H7 (cell line): Measurements from ENCODE around the gene ADCY10. TPM values are rescaled to one million over a fixed set of nuclear protein-coding genes. Genes with fewer than 3 reads are reported as not detected.
A peak's percentile ranks its signal among the peaks of the same experiment; 100 is the strongest.

Experiments
- DNase-seq: peaks from one replicate; pipeline ENCODE4 v3.0.0; 2012
- H3K27me3 ChIP-seq: 2 replicates; pipeline ENCODE4 v1.6.0; 2011; ENCODE audit warnings: mild to moderate bottlenecking, low read length; ENCODE audit not compliant: control insufficient read depth, insufficient read depth
- H3K36me3 ChIP-seq: replicated peaks from 2 replicates; pipeline ENCODE4 v1.5.1; 2011; ENCODE audit warnings: low read length; ENCODE audit not compliant: control insufficient read depth, insufficient read depth
- H3K4me3 ChIP-seq: 2 replicates; pipeline ENCODE4 v1.5.1; 2011; ENCODE audit warnings: low read depth, mild to moderate bottlenecking, control low read depth, low read length, moderate library complexity; ENCODE audit not compliant: insufficient read depth
- total RNA-seq: library from RNA; depleted of rRNA; stranded (reverse); fragments of >200 nt; shearing (Covaris generic); gene quantifications from 2 replicates; pipeline ENCODE4 v1.2.3, GENCODE V29; 2014; rRNA removed

Gene ADCY10
- total RNA-seq = 0.24 and 0.67 TPM in 2 replicates

- no peak for DNase-seq
- Histone ChIP-seq H3K27me3 (no peaks in the 10 kb centered on the region), H3K36me3 (no peaks in the 10 kb centered on the region), H3K4me3 (no peak within 1 kb of the TSS)
Observed at GRCh38 chr1:167913895-167914496, at the start of gene ADCY10. Gene ADCY10, minus strand, starts transcription at chr1:167914134. Its CDS starts 8,994 bp downstream, at chr1:167905140.

- H3K4me3 ChIP-seq = no peak overlapping the region
- H3K36me3 ChIP-seq = no peaks in the 10 kb centered on the region; the same call in none of the 2 replicates
- no peak for DNase-seq
- no peaks in the 10 kb centered on the region for H3K27me3 ChIP-seq
Observed at GRCh38 chr1:167957710-167958109, 43.8 kb upstream of the ADCY10 start.

- Histone ChIP-seq H3K27me3 (no peaks in the 10 kb centered on the region), H3K4me3 (no peak overlapping the region), H3K36me3 (no peaks in the 10 kb centered on the region; the same call in none of the 2 replicates)
- DNase-seq = no peak
Observed at GRCh38 chr1:167955915-167956314, 42.0 kb upstream of the ADCY10 start.

GRCh38 chr1:167950569-167950968 lies 36.6 kb upstream of the ADCY10 start:
- DNase-seq = no peak
- Histone ChIP-seq H3K27me3 (no peaks in the 10 kb centered on the region), H3K36me3 (no peaks in the 10 kb centered on the region; the same call in none of the 2 replicates), H3K4me3 (no peak overlapping the region)

GRCh38 chr1:167949785-167950184 lies 35.9 kb upstream of the ADCY10 start:
- Histone ChIP-seq H3K27me3 (no peaks in the 10 kb centered on the region), H3K36me3 (no peaks in the 10 kb centered on the region; the same call in none of the 2 replicates), H3K4me3 (no peak overlapping the region)
- no peak for DNase-seq

- DNase-seq = no peak
- H3K4me3 ChIP-seq = no peak overlapping the region
- no peaks in the 10 kb centered on the region; the same call in 1 of the 2 replicates for H3K36me3 ChIP-seq
- H3K27me3 ChIP-seq = no peaks in the 10 kb centered on the region
Observed at GRCh38 chr1:167947733-167948132, 33.8 kb upstream of the ADCY10 start.

- no peak for DNase-seq
- Histone ChIP-seq H3K27me3 (no peaks in the 10 kb centered on the region), H3K4me3 (no peak overlapping the region), H3K36me3 (no peaks in the 10 kb centered on the region)
Observed at GRCh38 chr1:167943541-167943940, 29.6 kb upstream of the ADCY10 start.

- DNase-seq = no peak
- Histone ChIP-seq H3K4me3 (no peak overlapping the region), H3K36me3 (no peaks in the 10 kb centered on the region), H3K27me3 (no peaks in the 10 kb centered on the region)
Observed at GRCh38 chr1:167940264-167940663, 26.3 kb upstream of the ADCY10 start.

GRCh38 chr1:167938080-167938636 lies 24.2 kb upstream of the ADCY10 start:
- no peak for DNase-seq
- Histone ChIP-seq H3K4me3 (peak overlapping the region; percentile 96), H3K27me3 (no peaks in the 10 kb centered on the region), H3K36me3 (no peaks in the 10 kb centered on the region)

GRCh38 chr1:167937709-167938010 lies 23.7 kb upstream of the ADCY10 start:
- no peaks in the 10 kb centered on the region for H3K36me3 ChIP-seq
- no peak for DNase-seq
- H3K4me3 ChIP-seq = peak overlapping the region; percentile 96
- H3K27me3 ChIP-seq = no peaks in the 10 kb centered on the region

- Histone ChIP-seq H3K4me3 (peak within 1 kb of the TSS; percentile 96), H3K27me3 (no peaks in the 10 kb centered on the region), H3K36me3 (no peaks in the 10 kb centered on the region)
- DNase-seq = peak; percentile 80
Observed at GRCh38 chr1:167936930-167937708, 23.2 kb upstream of the ADCY10 start, which contains the start of gene MPC2. Gene MPC2, minus strand, starts transcription at chr1:167937072. Its CDS starts 1,231 bp downstream, at chr1:167935841.

GRCh38 chr1:167936068-167936929 lies 22.4 kb upstream of the ADCY10 start, which contains the start of gene DCAF6:
Gene DCAF6, plus strand, starts transcription at chr1:167936683. Its CDS starts 229 bp downstream, at chr1:167936912.
- peak; percentile 96 for DNase-seq
- Histone ChIP-seq H3K27me3 (no peaks in the 10 kb centered on the region), H3K4me3 (peak within 1 kb of the TSS; percentile 96), H3K36me3 (no peaks in the 10 kb centered on the region)

- peak overlapping the region; percentile 96 for H3K4me3 ChIP-seq
- no peaks in the 10 kb centered on the region for H3K36me3 ChIP-seq
- H3K27me3 ChIP-seq = no peaks in the 10 kb centered on the region
- peak; percentile 33 for DNase-seq
Observed at GRCh38 chr1:167935216-167936067, 21.5 kb upstream of the ADCY10 start.
